Loucy (cell line): ENCODE measurements around the gene CCL23.

ENCODE experiments used
- CTCF ChIP-seq: fragments of 200-600 bp; sonication (generic); conservative IDR thresholded peaks from 2 replicates; pipeline ENCODE4 v1.5.1; 2014; ENCODE audit warnings: mild to moderate bottlenecking, antibody characterized with exemption, low read length
- EZH2phosphoT487 ChIP-seq: fragments of 200-600 bp; IDR thresholded peaks from 2 replicates; pipeline ENCODE4 v1.6.1; 2018; ENCODE audit warnings: antibody characterized with exemption, mild to moderate bottlenecking, moderate library complexity, borderline replicate concordance

GRCh38 chr17:36030956-36031355 is 13.2 kb upstream of the CCL23 start:
- TF ChIP-seq CTCF = no peak
- TF ChIP-seq EZH2phosphoT487 = no peak
